Kasumi-1 (cell line): ENCODE measurements around the gene GPR35.
A peak's percentile ranks its signal among the peaks of the same experiment; 100 is the strongest.

Experiments
- DNase-seq, 2 experiments: peaks; one replicate each; lab custom pipeline; 2025; lab: John Stamatoyannopoulos, UW

Gene GPR35

GRCh38 chr2:240623531-240624010 lies 1.7 kb upstream of the GPR35 start:
- no peak for DNase-seq

GRCh38 chr2:240624011-240624949 lies 1.0 kb upstream of the GPR35 start:
- no peak for DNase-seq

- peak; percentile 54 to 69 for DNase-seq
Observed at GRCh38 chr2:240626531-240627300, 1.4 kb downstream of the GPR35 start.

GRCh38 chr2:240627736-240628506 lies 2.6 kb downstream of the GPR35 start:
- no peak for DNase-seq

GRCh38 chr2:240628507-240628807 lies 3.2 kb downstream of the GPR35 start:
- DNase-seq = no peak

- DNase-seq = no peak
Observed at GRCh38 chr2:240628808-240629618, 3.7 kb downstream of the GPR35 start.

GRCh38 chr2:240629619-240629967 lies 4.3 kb downstream of the GPR35 start:
- DNase-seq = no peak

GRCh38 chr2:240629968-240630770 lies 4.9 kb downstream of the GPR35 start:
- no peak for DNase-seq

GRCh38 chr2:240630771-240631547 lies 5.7 kb downstream of the GPR35 start:
- no peak for DNase-seq

GRCh38 chr2:240631548-240632305 lies 6.4 kb downstream of the GPR35 start:
- DNase-seq = no peak

- no peak for DNase-seq
Observed at GRCh38 chr2:240632306-240632721, 7.0 kb downstream of the GPR35 start.

GRCh38 chr2:240635121-240635997 lies 10.1 kb downstream of the GPR35 start:
- no peak for DNase-seq

- no peak for DNase-seq
Observed at GRCh38 chr2:240635998-240636547, 10.8 kb downstream of the GPR35 start.

GRCh38 chr2:240636563-240637115 lies 11.4 kb downstream of the GPR35 start:
- DNase-seq = no peak

- no peak for DNase-seq
Observed at GRCh38 chr2:240637116-240637900, 12.0 kb downstream of the GPR35 start.

GRCh38 chr2:240637901-240638345 lies 12.6 kb downstream of the GPR35 start:
- no peak for DNase-seq
